CD4-positive, alpha-beta memory T cell (primary cell): Measurements from ENCODE around the gene GULP1. TPM values are rescaled to one million over a fixed set of nuclear protein-coding genes. Genes with fewer than 3 reads are reported as not detected.

Source experiments
- CTCF ChIA-PET: fragments of 350-600 bp; sonication (Branson Sonifier 250); formaldehyde crosslinking; loops from one replicate; lab custom pipeline; 2021; ENCODE audit warnings: inconsistent platforms; ENCODE audit not compliant: partially characterized antibody; lab: Charles Lee
- POLR2A ChIA-PET: fragments of 350-600 bp; sonication (Branson Sonifier 250); formaldehyde crosslinking; loops from one replicate; lab custom pipeline; 2021; ENCODE audit not compliant: partially characterized antibody; lab: Charles Lee
- DNase-seq, 5 donors: peaks; one replicate each; pipeline versions ENCODE4 v3.0.0 to v3.0.0-alpha.2; 2020 to 2022; ENCODE audit warnings: mixed read lengths in 1 of 5
- H3K27ac ChIP-seq: one replicate; pipeline ENCODE4 v1.7.0; 2013; ENCODE audit warnings: low read depth, low read length
- H3K27me3 ChIP-seq: 2 replicates; pipeline ENCODE4 v1.7.0; 2013; ENCODE audit warnings: mild to moderate bottlenecking, low read length, moderate library complexity; ENCODE audit not compliant: insufficient read depth
- H3K36me3 ChIP-seq: 2 replicates; pipeline ENCODE4 v1.7.0; 2013; ENCODE audit warnings: mild to moderate bottlenecking, low read length, moderate library complexity; ENCODE audit not compliant: insufficient read depth
- H3K4me1 ChIP-seq: 2 replicates; pipeline ENCODE4 v1.7.0; 2013; ENCODE audit warnings: mild to moderate bottlenecking, low read length, moderate library complexity; ENCODE audit not compliant: insufficient read depth
- H3K4me3 ChIP-seq, 2 donors: one replicate each; pipeline ENCODE4 v1.7.0; 2013; ENCODE audit warnings: low read length in 2 of 2, mild to moderate bottlenecking in 1 of 2
- H3K9me3 ChIP-seq, 2 donors: one replicate each; pipeline ENCODE4 v1.7.0; 2013; ENCODE audit warnings: low read length in 2 of 2, control low read depth in 1 of 2; ENCODE audit not compliant: control insufficient read depth in 1 of 2
- H3K27ac Mint-ChIP-seq, 7 donors: one replicate each; pipeline ENCODE4 v1.8.0; 2020 to 2021; ENCODE audit warnings: mixed read lengths in 7 of 7, mild to moderate bottlenecking in 6 of 7, inconsistent platforms in 3 of 7, moderate library complexity in 3 of 7
- H3K27me3 Mint-ChIP-seq, 2 donors: one replicate each; pipeline ENCODE4 v1.8.0; 2020 to 2021; ENCODE audit warnings: mixed read lengths in 2 of 2
- H3K36me3 Mint-ChIP-seq, 2 donors: one replicate each; pipeline ENCODE4 v1.8.0; 2020 to 2021; ENCODE audit warnings: mixed read lengths in 2 of 2, inconsistent platforms in 1 of 2, mild to moderate bottlenecking in 1 of 2
- H3K4me1 Mint-ChIP-seq, 4 donors: one replicate each; pipeline ENCODE4 v1.8.0; 2020 to 2021; ENCODE audit warnings: mixed read lengths in 4 of 4, mild to moderate bottlenecking in 1 of 4
- H3K4me3 Mint-ChIP-seq, 8 donors: one replicate each; pipeline ENCODE4 v1.8.0; 2020 to 2021; ENCODE audit warnings: mixed read lengths in 8 of 8, mild to moderate bottlenecking in 7 of 8, moderate library complexity in 6 of 8, inconsistent platforms in 3 of 8
- H3K9me3 Mint-ChIP-seq, 8 donors: one replicate each; pipeline ENCODE4 v1.8.0; 2020 to 2021; ENCODE audit warnings: mixed read lengths in 8 of 8, mild to moderate bottlenecking in 5 of 8, inconsistent platforms in 3 of 8, moderate library complexity in 1 of 8
- intact Hi-C: fragments of 100-400 bp; cut with micrococcal nuclease; formaldehyde crosslinking; loops from one replicate; pipeline ENCODE4 v1.15.1; 2023
- polyA plus RNA-seq, 2 donors: library from polyadenylated mRNA; unstranded; fragments of 300-500 nt; fragmentation: Illumina TruSeq; gene quantifications; one replicate each; pipeline ENCODE4 v1.2.3, GENCODE V29; 2021
- total RNA-seq, 2 experiments: library from RNA; stranded (reverse); gene quantifications; one replicate each; pipeline ENCODE4 v1.2.3, GENCODE V29; 2021

Gene GULP1
- total and polyA plus RNA-seq, 4 experiments from 2014 or later = not detected

DNA sequence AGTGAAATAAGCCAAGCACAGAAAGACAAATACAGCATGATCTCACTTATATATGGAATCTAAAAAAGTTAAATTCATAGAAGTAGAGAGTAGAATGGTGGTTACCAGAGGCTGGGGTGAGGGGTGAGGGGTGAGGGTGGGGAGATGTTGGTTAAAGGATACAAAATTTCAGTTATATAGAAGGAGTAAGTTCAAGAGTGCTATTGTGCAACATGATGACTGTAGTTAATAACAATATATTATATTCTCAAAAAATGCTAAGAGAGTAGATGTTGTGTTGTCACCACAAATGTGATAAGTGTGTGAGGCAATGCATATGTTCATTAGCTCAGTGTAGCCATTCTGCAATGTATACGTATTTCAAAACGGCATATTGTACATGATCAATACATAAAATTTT is 26.4 kb upstream of the GULP1 start:
- POLR2A ChIA-PET = no interaction called here
- Mint-ChIP-seq H3K27ac (no peak overlapping the region), H3K4me1 (no peaks in the 10 kb centered on the region), H3K36me3 (no peaks in the 10 kb centered on the region), H3K9me3 (peaks cover 0 to 2% (median 0%) of the 10 kb centered on the region in 8 donors), H3K27me3 (no peaks in the 10 kb centered on the region), H3K4me3 (no peak overlapping the region)
- H3K4me1 ChIP-seq = no peaks in the 10 kb centered on the region
- CTCF ChIA-PET = no interaction called here
- H3K27ac ChIP-seq = no peak overlapping the region
- DNase-seq = no peak
- no peak overlapping the region for H3K4me3 ChIP-seq
- H3K36me3 ChIP-seq = no peaks in the 10 kb centered on the region
- no peaks in the 10 kb centered on the region for H3K27me3 ChIP-seq
- intact Hi-C loops = no loop called here
- no peaks in the 10 kb centered on the region for H3K9me3 ChIP-seq

DNA sequence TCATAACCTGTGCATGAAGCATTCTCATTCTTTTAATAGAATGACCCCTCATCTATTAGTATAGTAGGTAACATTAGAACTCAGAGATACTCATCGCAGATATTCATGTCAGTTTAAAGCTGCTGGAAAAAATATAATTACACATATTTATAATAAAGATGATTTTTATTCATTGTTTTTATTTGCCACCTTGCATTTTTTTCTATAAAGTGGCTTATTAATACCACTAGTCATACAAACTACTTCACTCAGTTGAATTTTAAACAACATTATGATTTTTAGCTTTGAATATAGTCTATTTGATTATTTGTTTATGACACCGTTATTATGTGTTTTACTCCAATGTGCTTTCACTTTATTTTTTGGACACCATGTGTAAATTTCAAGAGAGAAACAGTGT is 23.9 kb upstream of the GULP1 start:
- Histone ChIP-seq H3K4me3 (no peak overlapping the region), H3K36me3 (no peaks in the 10 kb centered on the region), H3K27me3 (no peaks in the 10 kb centered on the region), H3K27ac (no peak overlapping the region), H3K4me1 (no peaks in the 10 kb centered on the region), H3K9me3 (no peaks in the 10 kb centered on the region)
- no peak for DNase-seq
- ChIA-PET CTCF (no interaction called here), POLR2A (no interaction called here)
- Mint-ChIP-seq H3K27me3 (no peaks in the 10 kb centered on the region), H3K9me3 (no peaks in the 10 kb centered on the region), H3K4me3 (no peak overlapping the region), H3K27ac (no peak overlapping the region), H3K36me3 (no peaks in the 10 kb centered on the region), H3K4me1 (no peaks in the 10 kb centered on the region)
- intact Hi-C loops = no loop called here

DNA sequence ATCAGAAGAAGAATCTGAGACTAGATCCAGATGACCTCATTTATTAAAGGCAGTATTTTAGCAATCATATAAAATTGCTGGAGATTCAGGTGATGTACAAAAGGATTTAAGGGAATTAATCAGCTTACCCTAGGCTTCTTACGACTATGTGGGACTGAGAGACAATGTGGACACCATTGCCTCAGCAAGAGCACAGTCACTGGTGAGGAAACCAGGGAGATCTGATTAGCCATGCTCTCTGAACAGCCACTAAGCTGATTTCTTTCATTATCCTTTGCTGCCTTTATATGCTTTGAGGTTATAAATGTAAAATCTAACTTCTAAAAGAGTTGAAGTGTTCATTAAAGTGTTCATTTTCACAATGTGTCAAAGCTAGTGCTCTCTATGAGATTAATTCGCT is 22.7 kb upstream of the GULP1 start:
- no peaks in the 10 kb centered on the region for H3K4me1 Mint-ChIP-seq
- Histone ChIP-seq H3K4me1 (no peaks in the 10 kb centered on the region), H3K36me3 (no peaks in the 10 kb centered on the region), H3K4me3 (no peak overlapping the region), H3K27me3 (no peaks in the 10 kb centered on the region), H3K9me3 (no peaks in the 10 kb centered on the region), H3K27ac (no peak overlapping the region)
- intact Hi-C loops = no loop called here
- no peaks in the 10 kb centered on the region for H3K9me3 Mint-ChIP-seq
- no peak for DNase-seq
- H3K27me3 Mint-ChIP-seq = no peaks in the 10 kb centered on the region
- CTCF ChIA-PET = no interaction called here
- H3K27ac Mint-ChIP-seq = no peak overlapping the region
- no peak overlapping the region for H3K4me3 Mint-ChIP-seq
- no peaks in the 10 kb centered on the region for H3K36me3 Mint-ChIP-seq
- POLR2A ChIA-PET = no interaction called here

DNA sequence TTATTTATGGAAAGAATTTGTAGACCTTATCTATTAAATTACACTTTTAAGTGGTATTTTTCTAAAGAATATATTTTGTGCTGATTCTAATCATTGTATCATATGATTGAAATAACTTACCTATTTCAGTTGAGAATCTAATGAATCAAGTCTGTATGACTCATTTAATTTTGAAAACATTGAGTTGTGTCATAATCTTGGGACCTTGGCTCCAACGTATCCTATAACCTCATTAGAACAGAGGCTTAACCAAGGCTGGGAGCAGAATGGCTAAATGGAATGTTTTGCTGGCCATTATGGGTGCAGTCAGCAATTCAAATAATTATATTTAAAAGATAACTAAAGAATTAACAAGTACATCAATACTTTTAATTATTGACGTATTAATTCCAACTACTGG is 19.6 kb upstream of the GULP1 start:
- Mint-ChIP-seq H3K27ac (no peak overlapping the region), H3K9me3 (no peaks in the 10 kb centered on the region), H3K4me3 (no peak overlapping the region), H3K27me3 (no peaks in the 10 kb centered on the region), H3K4me1 (no peaks in the 10 kb centered on the region), H3K36me3 (no peaks in the 10 kb centered on the region)
- Histone ChIP-seq H3K36me3 (no peaks in the 10 kb centered on the region), H3K27me3 (no peaks in the 10 kb centered on the region), H3K27ac (no peak overlapping the region), H3K9me3 (no peaks in the 10 kb centered on the region), H3K4me1 (no peaks in the 10 kb centered on the region), H3K4me3 (no peak overlapping the region)
- no peak for DNase-seq
- intact Hi-C loops = no loop called here
- ChIA-PET CTCF (no interaction called here), POLR2A (no interaction called here)

DNA sequence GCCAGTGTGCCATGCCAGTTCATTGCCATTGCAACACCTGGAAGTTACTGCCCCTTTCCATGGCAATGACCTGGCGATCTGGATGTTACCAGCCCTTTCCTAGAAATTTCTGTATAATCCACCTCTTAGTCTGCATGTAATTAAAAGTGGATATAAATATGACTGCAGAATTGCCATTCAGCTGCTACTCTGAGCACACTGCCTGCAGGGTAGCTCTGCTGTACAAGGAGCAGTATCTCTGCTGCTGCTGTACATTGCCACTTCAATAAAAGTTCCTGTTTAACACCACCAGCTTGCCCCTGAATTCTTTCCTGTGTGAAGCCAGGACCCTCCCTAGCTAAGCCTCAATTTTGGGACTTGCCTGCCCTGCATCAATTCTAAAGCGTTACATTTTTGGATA is 17.4 kb upstream of the GULP1 start:
- H3K4me3 ChIP-seq = no peak overlapping the region
- H3K27ac ChIP-seq = no peak overlapping the region
- Mint-ChIP-seq H3K27ac (no peak overlapping the region), H3K36me3 (no peaks in the 10 kb centered on the region), H3K9me3 (no peaks in the 10 kb centered on the region), H3K27me3 (no peaks in the 10 kb centered on the region), H3K4me3 (no peak overlapping the region), H3K4me1 (no peaks in the 10 kb centered on the region)
- intact Hi-C loops = no loop called here
- POLR2A ChIA-PET = no interaction called here
- no peak for DNase-seq
- H3K27me3 ChIP-seq = no peaks in the 10 kb centered on the region
- CTCF ChIA-PET = no interaction called here
- no peaks in the 10 kb centered on the region for H3K36me3 ChIP-seq
- H3K9me3 ChIP-seq = no peaks in the 10 kb centered on the region
- H3K4me1 ChIP-seq = no peaks in the 10 kb centered on the region

DNA sequence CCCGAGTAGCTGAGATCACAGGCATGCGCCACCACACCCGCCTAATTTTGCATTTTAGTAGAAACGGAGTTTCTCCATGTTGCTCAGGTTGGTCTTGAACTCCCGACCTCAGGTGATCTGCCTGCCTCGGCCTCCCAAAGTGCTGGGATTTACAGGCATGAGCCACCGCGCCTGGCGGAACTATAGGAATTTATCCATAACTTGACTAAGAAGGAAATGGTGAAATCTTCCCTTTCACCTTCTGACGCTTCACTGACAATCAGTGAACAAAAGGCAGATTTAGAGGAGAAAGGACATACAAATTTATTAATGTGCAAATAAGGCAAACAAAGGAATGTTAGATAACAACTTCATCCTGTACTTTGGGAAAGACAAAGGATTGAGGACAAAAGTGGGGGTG is 15.4 kb upstream of the GULP1 start:
- Mint-ChIP-seq H3K36me3 (no peaks in the 10 kb centered on the region), H3K27ac (no peak overlapping the region), H3K9me3 (no peaks in the 10 kb centered on the region), H3K4me3 (no peak overlapping the region), H3K27me3 (no peaks in the 10 kb centered on the region), H3K4me1 (no peaks in the 10 kb centered on the region)
- no peak overlapping the region for H3K4me3 ChIP-seq
- intact Hi-C loops = no loop called here
- POLR2A ChIA-PET = no interaction called here
- no peaks in the 10 kb centered on the region for H3K36me3 ChIP-seq
- H3K27ac ChIP-seq = no peak overlapping the region
- DNase-seq = no peak
- H3K4me1 ChIP-seq = no peaks in the 10 kb centered on the region
- H3K27me3 ChIP-seq = no peaks in the 10 kb centered on the region
- no peaks in the 10 kb centered on the region for H3K9me3 ChIP-seq
- CTCF ChIA-PET = no interaction called here

DNA sequence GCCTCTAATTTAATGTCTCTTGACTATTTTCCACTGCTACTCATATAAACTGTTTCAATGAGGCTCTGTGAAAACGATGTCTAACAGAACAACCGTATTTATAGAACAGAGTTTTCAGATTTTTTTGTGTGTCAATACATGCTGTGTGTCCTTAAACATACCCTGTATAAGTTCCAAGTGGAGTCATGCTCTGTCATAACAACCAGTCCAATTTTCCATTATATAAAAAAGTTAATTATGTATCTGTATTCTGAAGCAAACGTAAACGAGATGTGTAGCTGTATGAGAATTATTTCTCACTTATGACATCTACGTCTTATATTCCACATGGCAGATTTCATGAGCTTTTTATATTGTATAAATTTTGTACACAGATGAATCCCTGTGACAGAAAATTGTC is 13.9 kb upstream of the GULP1 start:
- Histone ChIP-seq H3K27ac (no peak overlapping the region), H3K4me3 (no peak overlapping the region), H3K4me1 (no peaks in the 10 kb centered on the region), H3K9me3 (no peaks in the 10 kb centered on the region), H3K27me3 (no peaks in the 10 kb centered on the region), H3K36me3 (no peaks in the 10 kb centered on the region)
- DNase-seq = no peak
- Mint-ChIP-seq H3K4me3 (no peak overlapping the region), H3K9me3 (peaks cover 0 to 4% (median 0%) of the 10 kb centered on the region in 8 donors), H3K27me3 (no peaks in the 10 kb centered on the region), H3K36me3 (no peaks in the 10 kb centered on the region), H3K27ac (no peak overlapping the region), H3K4me1 (no peaks in the 10 kb centered on the region)
- intact Hi-C loops = no loop called here
- ChIA-PET POLR2A (no interaction called here), CTCF (no interaction called here)

DNA sequence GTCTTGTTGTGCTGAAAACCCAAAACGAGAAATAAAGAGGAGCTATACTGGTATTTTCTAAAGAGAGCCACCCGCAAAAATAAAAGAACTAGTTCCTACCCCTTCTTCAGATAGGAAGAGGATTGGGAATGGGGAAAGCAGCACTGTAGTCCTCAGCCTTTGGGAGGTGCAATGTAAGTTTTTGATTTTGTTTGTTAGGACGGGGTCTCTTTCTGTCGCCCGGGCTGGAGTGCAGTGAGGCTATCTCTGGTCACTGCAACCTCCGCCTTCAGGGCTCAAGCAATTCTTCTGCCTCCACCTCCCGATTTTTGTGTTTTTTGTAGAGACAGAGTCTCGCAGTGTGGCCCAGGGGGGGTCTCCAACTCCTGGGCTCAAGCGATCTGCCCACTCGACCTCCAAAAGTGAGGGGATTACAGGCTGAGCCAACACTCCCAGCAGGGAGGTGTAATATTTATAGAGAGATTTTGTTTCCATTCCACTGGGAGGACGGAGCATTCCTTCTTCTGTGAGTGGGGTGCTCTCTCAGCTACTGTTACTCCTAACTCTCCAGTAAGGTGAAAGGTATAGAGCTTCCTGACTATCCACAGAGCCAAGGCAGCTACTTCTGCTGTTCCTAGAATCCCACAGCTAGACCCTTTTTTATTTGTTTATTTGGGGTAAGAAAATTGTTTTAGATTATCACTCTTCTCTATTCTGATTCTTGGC is 13.1 kb upstream of the GULP1 start:
- H3K27me3 Mint-ChIP-seq = no peaks in the 10 kb centered on the region
- CTCF ChIA-PET = no interaction called here

More for the DNA sequence above, 13.1 kb upstream of the GULP1 start:
- no peak overlapping the region for H3K4me3 Mint-ChIP-seq
- no peaks in the 10 kb centered on the region for H3K4me1 Mint-ChIP-seq
- no peaks in the 10 kb centered on the region for H3K36me3 Mint-ChIP-seq
- H3K4me3 ChIP-seq = no peak overlapping the region
- no peaks in the 10 kb centered on the region for H3K27me3 ChIP-seq
- POLR2A ChIA-PET = no interaction called here
- no peak for DNase-seq
- no peaks in the 10 kb centered on the region for H3K9me3 ChIP-seq
- H3K4me1 ChIP-seq = no peaks in the 10 kb centered on the region
- no peaks in the 10 kb centered on the region for H3K36me3 ChIP-seq
- H3K9me3 Mint-ChIP-seq = peaks cover 0 to 7% (median 0%) of the 10 kb centered on the region in 8 donors
- no peak overlapping the region for H3K27ac ChIP-seq
- H3K27ac Mint-ChIP-seq = no peak overlapping the region
- intact Hi-C loops = no loop called here
